KOPT-K1 (cell line): ENCODE data around the gene NBPF4.

Source experiments
- H3K27ac ChIP-seq: fragments of 200-600 bp; sonication (generic); 2 replicates; pipeline ENCODE4 v1.5.1; 2016; ENCODE audit warnings: antibody characterized with exemption, mild to moderate bottlenecking, low read depth, low read length; ENCODE audit not compliant: poor library complexity, severe bottlenecking
- H3K36me3 ChIP-seq: fragments of 200-600 bp; sonication (generic); 2 replicates; pipeline ENCODE4 v1.5.1; 2017; ENCODE audit warnings: antibody characterized with exemption, mild to moderate bottlenecking, low read length, moderate library complexity; ENCODE audit not compliant: insufficient read depth
- H3K9me3 ChIP-seq: fragments of 200-600 bp; sonication (generic); 2 replicates; pipeline ENCODE4 v1.5.1; 2017; ENCODE audit warnings: antibody characterized with exemption, low read length, mild to moderate bottlenecking; ENCODE audit not compliant: insufficient read depth, poor library complexity, severe bottlenecking

Gene NBPF4

DNA sequence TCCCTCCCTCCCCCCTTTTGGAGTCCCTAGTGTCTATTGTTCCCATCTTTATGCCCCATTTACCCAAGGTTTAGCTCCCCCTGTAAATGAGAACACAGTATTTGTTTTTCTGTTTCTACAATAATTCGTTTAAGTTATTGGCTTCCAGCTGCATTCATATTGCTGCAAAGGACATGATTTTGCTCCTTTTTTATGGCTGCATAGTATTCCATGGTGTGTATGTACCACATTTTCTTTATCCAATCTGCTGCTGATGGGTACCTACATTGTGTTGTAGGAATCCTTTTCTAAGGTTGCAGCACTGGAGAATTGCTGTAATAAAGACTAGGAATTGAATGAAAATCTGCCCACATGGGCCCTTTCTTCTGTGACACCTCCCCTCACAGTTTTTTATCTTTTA lies 50.5 kb downstream of the NBPF4 start:
- Histone ChIP-seq H3K27ac (no peak overlapping the region), H3K9me3 (peaks cover 15% of the 10 kb centered on the region), H3K36me3 (peaks cover 29% of the 10 kb centered on the region)

DNA sequence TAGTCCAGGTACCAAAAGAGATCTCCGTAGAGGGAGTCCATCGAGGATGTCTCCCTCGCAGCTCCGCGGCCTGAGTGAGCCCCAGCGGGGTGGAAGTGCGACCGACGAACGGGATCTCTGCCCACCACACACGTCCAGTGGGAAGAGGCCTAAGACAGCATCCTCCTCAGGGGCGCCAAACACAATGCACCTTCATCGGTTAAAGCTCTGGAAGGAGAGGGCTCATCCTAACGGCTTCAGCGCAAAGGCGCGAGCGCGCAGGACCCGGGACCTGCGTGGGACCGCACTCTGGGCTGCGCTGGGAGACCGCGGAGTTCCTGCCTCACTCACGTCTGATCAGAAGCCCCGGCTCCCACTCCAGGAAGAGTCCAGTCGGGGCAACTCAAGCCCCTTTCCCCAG lies 51.3 kb downstream of the NBPF4 start:
- Histone ChIP-seq H3K9me3 (peaks cover 15% of the 10 kb centered on the region), H3K36me3 (peaks cover 33% of the 10 kb centered on the region), H3K27ac (no peak overlapping the region)

GRCh38 chr1:108190686-108191416 lies 53.0 kb downstream of the NBPF4 start:
- peaks cover 15% of the 10 kb centered on the region for H3K9me3 ChIP-seq
- H3K27ac ChIP-seq, result no peak overlapping the region
- peaks cover 28% of the 10 kb centered on the region for H3K36me3 ChIP-seq

- Histone ChIP-seq H3K27ac (no peak overlapping the region), H3K9me3 (peaks cover 14% of the 10 kb centered on the region), H3K36me3 (peaks cover 23% of the 10 kb centered on the region)
These were observed 53.8 kb downstream of the NBPF4 start for GRCh38 chr1:108190001-108190634.

GRCh38 chr1:108188801-108189200 lies 55.1 kb downstream of the NBPF4 start:
- peaks cover 8% of the 10 kb centered on the region for H3K9me3 ChIP-seq
- peaks cover 31% of the 10 kb centered on the region for H3K36me3 ChIP-seq
- H3K27ac ChIP-seq, result no peak overlapping the region

GRCh38 chr1:108182959-108183700 lies 60.7 kb downstream of the NBPF4 start:
- H3K27ac ChIP-seq, result no peak overlapping the region
- H3K36me3 ChIP-seq, result peaks cover 56% of the 10 kb centered on the region
- H3K9me3 ChIP-seq, result peaks cover 6% of the 10 kb centered on the region

GRCh38 chr1:108179018-108179417 lies 64.9 kb downstream of the NBPF4 start:
- H3K9me3 ChIP-seq, result peaks cover 28% of the 10 kb centered on the region
- H3K27ac ChIP-seq, result no peak overlapping the region
- H3K36me3 ChIP-seq, result peaks cover 70% of the 10 kb centered on the region
